B cell (primary cell): ENCODE results near the gene LDHB. TPM values are rescaled to one million over a fixed set of nuclear protein-coding genes. Genes with fewer than 3 reads are reported as not detected.
"Not testable (repeated sequence)": the region's sequence is repeated elsewhere in the genome, so short reads cannot be mapped to it uniquely, and the experiment has no call there.

Source experiments
- ATAC-seq: fragments of 200-7000 bp; cut with Tn5 transposase; one replicate; pipeline ENCODE4 v1.10.0; 2021; ENCODE audit warnings: low read depth, mild to moderate bottlenecking, moderate number of reproducible peaks, moderate library complexity
- CTCF ChIA-PET: fragments of 350-600 bp; sonication (Branson Sonifier 250); formaldehyde crosslinking; loops from one replicate; lab custom pipeline; 2021; ENCODE audit warnings: antibody characterized with exemption, inconsistent platforms; lab: Charles Lee
- POLR2A ChIA-PET: fragments of 350-600 bp; sonication (Branson Sonifier 250); formaldehyde crosslinking; loops from one replicate; lab custom pipeline; 2021; ENCODE audit warnings: antibody characterized with exemption; lab: Charles Lee
- DNase-seq: peaks from one replicate; pipeline ENCODE4 v3.0.0; 2013
- H2AFZ ChIP-seq: 2 replicates; pipeline ENCODE4 v1.6.1; 2012; ENCODE audit warnings: mild to moderate bottlenecking, low read depth, low read length; ENCODE audit not compliant: insufficient read depth, poor library complexity, severe bottlenecking
- H3K27ac ChIP-seq, 2 donors: 1 replicate in 1 of 2; 2 replicates in 1 of 2; pipeline ENCODE4 v1.5.1; 2012 to 2013; ENCODE audit warnings: low read length in 2 of 2, mild to moderate bottlenecking in 2 of 2, moderate library complexity in 1 of 2
- H3K27me3 ChIP-seq, 4 experiments: fragments of 200-600 bp in 1 of 4; sonication (generic) in 1 of 4; replicated peaks in 1 of 4; 1 replicate in 2 of 4; 2 replicates in 2 of 4; pipeline versions ENCODE4 v1.6.1 to v1.7.0; 2013 to 2016; ENCODE audit warnings: low read length in 3 of 4, mild to moderate bottlenecking in 2 of 4, mixed read lengths in 1 of 4, moderate library complexity in 1 of 4; ENCODE audit not compliant: insufficient read depth in 4 of 4, control insufficient read depth in 3 of 4; ENCODE audit errors: control extremely low read depth in 1 of 4
- H3K36me3 ChIP-seq, 2 experiments: replicated peaks in 1 of 2; 1 replicate in 1 of 2; 2 replicates in 1 of 2; pipeline versions ENCODE4 v1.6.1 to v1.7.1; 2013; ENCODE audit warnings: low read length in 1 of 2; ENCODE audit not compliant: insufficient read depth in 2 of 2, control insufficient read depth in 1 of 2; ENCODE audit errors: control extremely low read depth in 1 of 2, extremely low read depth in 1 of 2
- H3K4me1 ChIP-seq, 2 donors: fragments of 200-600 bp in 1 of 2; sonication (generic) in 1 of 2; 1 replicate in 1 of 2; 2 replicates in 1 of 2; pipeline versions ENCODE4 v1.5.1 to v1.6.1; 2013 to 2017; ENCODE audit warnings: low read length in 2 of 2; ENCODE audit not compliant: control insufficient read depth in 2 of 2, insufficient read depth in 2 of 2
- H3K4me2 ChIP-seq: replicated peaks from 2 replicates; pipeline ENCODE3; 2012; ENCODE audit warnings: mild to moderate bottlenecking, low read depth, low read length; ENCODE audit not compliant: poor library complexity, severe bottlenecking
- H3K4me3 ChIP-seq, 5 experiments: fragments of 200-600 bp in 1 of 5; sonication (generic) in 1 of 5; 1 replicate in 3 of 5; 2 replicates in 2 of 5; pipeline versions ENCODE4 v1.5.1 to v1.7.0; 2011 to 2016; ENCODE audit warnings: low read length in 4 of 5, mild to moderate bottlenecking in 4 of 5, low read depth in 2 of 5, control low read depth in 1 of 5, moderate library complexity in 1 of 5; ENCODE audit not compliant: insufficient read depth in 1 of 5; ENCODE audit errors: control extremely low read depth in 1 of 5, extremely low read depth in 1 of 5
- H3K79me2 ChIP-seq: fragments of 200-600 bp; sonication (generic); one replicate; pipeline ENCODE4 v1.6.0; 2016; ENCODE audit warnings: low read length; ENCODE audit not compliant: control insufficient read depth, insufficient read depth
- H3K9ac ChIP-seq: fragments of 200-600 bp; sonication (generic); 2 replicates; pipeline ENCODE4 v1.6.1; 2017; ENCODE audit warnings: mild to moderate bottlenecking, low read length, moderate library complexity
- H3K9me3 ChIP-seq, 3 donors: one replicate each; pipeline versions ENCODE4 v1.6.1 to v1.7.1; 2013; ENCODE audit warnings: low read length in 2 of 3; ENCODE audit not compliant: control insufficient read depth in 2 of 3, insufficient read depth in 1 of 3; ENCODE audit errors: control extremely low read depth in 1 of 3
- H4K20me1 ChIP-seq: 2 replicates; pipeline ENCODE4 v1.6.0; 2012; ENCODE audit warnings: mild to moderate bottlenecking, low read length; ENCODE audit not compliant: insufficient read depth, control insufficient read depth, poor library complexity, severe bottlenecking
- H3K27ac Mint-ChIP-seq: one replicate; pipeline ENCODE4 v1.8.0; 2021; ENCODE audit warnings: mixed read lengths
- H3K27me3 Mint-ChIP-seq: one replicate; pipeline ENCODE4 v1.8.0; 2021; ENCODE audit warnings: mixed read lengths
- H3K4me1 Mint-ChIP-seq: one replicate; pipeline ENCODE4 v1.8.0; 2021; ENCODE audit warnings: mixed read lengths
- H3K4me3 Mint-ChIP-seq: one replicate; pipeline ENCODE4 v1.8.0; 2021; ENCODE audit warnings: mixed read lengths
- H3K9me3 Mint-ChIP-seq: one replicate; pipeline ENCODE4 v1.8.0; 2022; ENCODE audit warnings: mixed read lengths; ENCODE audit not compliant: insufficient read depth
- CTCF ChIP-seq: fragments of 200-600 bp; IDR thresholded peaks from one replicate; pipeline ENCODE4 v1.8.0; 2022; ENCODE audit warnings: antibody characterized with exemption, mild to moderate bottlenecking
- EZH2 ChIP-seq: IDR thresholded peaks from 2 replicates; pipeline ENCODE4 v1.6.1; 2012; ENCODE audit warnings: borderline replicate concordance, low read depth, mild to moderate bottlenecking, moderate library complexity, low read length; ENCODE audit not compliant: insufficient read depth, poor library complexity, severe bottlenecking
- WGBS: methylation state at CpG from one replicate; pipeline ENCODE4 v1.1.5; 2013; ENCODE audit warnings: missing lambda C conversion rate; ENCODE audit not compliant: insufficient coverage; 5-methylcytosine and 5-hydroxymethylcytosine counted together
- intact Hi-C: fragments of 100-400 bp; cut with micrococcal nuclease; formaldehyde crosslinking; loops from one replicate; pipeline ENCODE4 v1.10.0; 2022
- polyA plus RNA-seq: library from polyadenylated mRNA; depleted of rRNA; stranded (reverse); fragments of >200 nt; gene quantifications from 2 replicates; pipeline ENCODE4 v1.2.3, GENCODE V29; 2012
- total RNA-seq, 2 donors: library from RNA; stranded (reverse); fragments of 120-200 nt in 1 of 2; gene quantifications; 1 replicate in 1 of 2; 2 replicates in 1 of 2; pipeline versions ENCODE4 v1.2.3 to v1.2.4, GENCODE V29; 2013 to 2022

LDHB gene
- total and polyA plus RNA-seq, 2 donors (not counting 1 experiment from before 2014, with no cell fraction given) = 63.2 to 161 TPM

GRCh38 chr12:21599143-21599999 is 58.3 kb downstream of the LDHB start:
- H3K4me2 ChIP-seq = peak overlapping the region; percentile 49
- DNase-seq (peak; percentile 45), ATAC-seq (peak; percentile 71)
- peaks cover 6 to 9% of the 10 kb centered on the region in 2 donors for H3K4me1 ChIP-seq
- H3K9me3 ChIP-seq = no peaks in the 10 kb centered on the region
- no peaks in the 10 kb centered on the region for H3K27me3 ChIP-seq
- ChIA-PET POLR2A (no interaction called here), CTCF (interaction anchor here (1.6 kb wide), 1 partner anchor 81 kb away, joined by 4 read pairs; no protein-coding TSS in a partner anchor)
- intact Hi-C loops = no loop called here
- peak overlapping the region in 1 of 2 donors; percentile 35 for H3K27ac ChIP-seq
- TF ChIP-seq CTCF (no peak), EZH2 (no peak)
- H3K4me1 Mint-ChIP-seq = peaks cover 11% of the 10 kb centered on the region
- H3K9me3 Mint-ChIP-seq = no peaks in the 10 kb centered on the region
- no peaks in the 10 kb centered on the region for H4K20me1 ChIP-seq
- peak overlapping the region; percentile 44 for H2AFZ ChIP-seq
- peak overlapping the region; percentile 43 for H3K9ac ChIP-seq
- H3K4me3 Mint-ChIP-seq = peak overlapping the region; percentile 37
- no peaks in the 10 kb centered on the region for H3K36me3 ChIP-seq
- no peaks in the 10 kb centered on the region for H3K79me2 ChIP-seq
- H3K27me3 Mint-ChIP-seq = no peaks in the 10 kb centered on the region
- WGBS = 29% methylated on average over 1 of the region's 3 CpGs
- H3K4me3 ChIP-seq = peak overlapping the region in 4 of 5 experiments; percentile 3 to 36 (median 26)
- H3K27ac Mint-ChIP-seq = peak overlapping the region; percentile 28

GRCh38 chr12:21598651-21599050 is 59.0 kb downstream of the LDHB start:
- Histone ChIP-seq H4K20me1 (no peaks in the 10 kb centered on the region), H3K9me3 (no peaks in the 10 kb centered on the region), H3K36me3 (no peaks in the 10 kb centered on the region), H3K27me3 (no peaks in the 10 kb centered on the region), H3K79me2 (no peaks in the 10 kb centered on the region), H3K27ac (no peak overlapping the region), H3K4me1 (peaks cover 6 to 9% of the 10 kb centered on the region in 2 donors), H3K4me3 (no peak overlapping the region), H3K4me2 (no peak overlapping the region), H3K9ac (no peak overlapping the region), H2AFZ (no peak overlapping the region)
- Mint-ChIP-seq H3K27me3 (no peaks in the 10 kb centered on the region), H3K4me1 (peaks cover 11% of the 10 kb centered on the region), H3K4me3 (no peak overlapping the region), H3K27ac (no peak overlapping the region), H3K9me3 (no peaks in the 10 kb centered on the region)
- ChIA-PET CTCF (interaction anchor here (1.6 kb wide), 1 partner anchor 82 kb away, joined by 4 read pairs; no protein-coding TSS in a partner anchor), POLR2A (no interaction called here)
- no peak for TF ChIP-seq CTCF
- no peak for TF ChIP-seq EZH2
- intact Hi-C loops = no loop called here
- WGBS = no CpG with 5 or more reads among the region's 4 CpGs
- DNase-seq (no peak), ATAC-seq (no peak)

GRCh38 chr12:21595356-21595755 is 62.3 kb downstream of the LDHB start:
- peaks cover 11% of the 10 kb centered on the region for H3K4me1 Mint-ChIP-seq
- H3K27ac ChIP-seq, H3K4me1 ChIP-seq, CTCF ChIA-PET, H3K27me3 Mint-ChIP-seq, DNase-seq, H3K27me3 ChIP-seq, H3K27ac Mint-ChIP-seq, H3K4me3 Mint-ChIP-seq, H3K9ac ChIP-seq, H2AFZ ChIP-seq, intact Hi-C loops, ATAC-seq, H3K9me3 Mint-ChIP-seq, H4K20me1 ChIP-seq, H3K4me3 ChIP-seq, H3K79me2 ChIP-seq, H3K36me3 ChIP-seq, POLR2A ChIA-PET, H3K4me2 ChIP-seq: not testable (repeated sequence)
- peaks cover 0 to 10% (median 4%) of the 10 kb centered on the region in 3 donors for H3K9me3 ChIP-seq
